Mesothelial cell of epicardium (in vitro differentiated cells): Measurements from ENCODE around the gene PPM1N. TPM values are rescaled to one million over a fixed set of nuclear protein-coding genes. Genes with fewer than 3 reads are reported as not detected.
A peak's percentile ranks its signal among the peaks of the same experiment; 100 is the strongest.

ENCODE experiments used
- DNase-seq, 2 experiments: peaks; one replicate each; pipeline ENCODE4 v3.0.0; 2021; ENCODE audit warnings: low spot score in 2 of 2; ENCODE audit not compliant: unreplicated experiment in 2 of 2
- H3K27ac Mint-ChIP-seq: 2 replicates; pipeline ENCODE4 v1.8.0; 2021; ENCODE audit warnings: mixed read lengths
- H3K27me3 Mint-ChIP-seq: 2 replicates; pipeline ENCODE4 v1.8.0; 2021; ENCODE audit warnings: low read depth, mixed read lengths
- H3K36me3 Mint-ChIP-seq: 2 replicates; pipeline ENCODE4 v1.8.0; 2021; ENCODE audit warnings: mixed read lengths
- H3K4me1 Mint-ChIP-seq: 2 replicates; pipeline ENCODE4 v1.8.0; 2021; ENCODE audit warnings: mixed read lengths
- H3K4me3 Mint-ChIP-seq: 2 replicates; pipeline ENCODE4 v1.8.0; 2021; ENCODE audit warnings: mild to moderate bottlenecking, moderate library complexity, mixed read lengths
- H3K9me3 Mint-ChIP-seq: 2 replicates; pipeline ENCODE4 v1.8.0; 2021; ENCODE audit warnings: mixed read lengths
- total RNA-seq: library from RNA; stranded (reverse); gene quantifications from 3 replicates; pipeline ENCODE4 v1.2.1, GENCODE V29; 2021
- TF ChIP-seq, protein P1 (sequence below): fragments of 200-600 bp; sonication (generic); IDR thresholded peaks from one replicate; pipeline ENCODE4 v1.5.0; 2021; ENCODE audit warnings: antibody characterized with exemption; ENCODE audit not compliant: unreplicated experiment

The PPM1N gene
- total RNA-seq, 1 donor from 2014 or later: 0.60 TPM

- Mint-ChIP-seq H3K4me3 (peak overlapping the region; percentile 88), H3K27ac (peak overlapping the region; percentile 99), H3K4me1 (peaks cover 9% of the 10 kb centered on the region), H3K27me3 (peaks cover 16% of the 10 kb centered on the region), H3K9me3 (no peaks in the 10 kb centered on the region), H3K36me3 (no peaks in the 10 kb centered on the region)
- peak; percentile 70 to 92 for DNase-seq
- TF ChIP-seq, protein P1, sequence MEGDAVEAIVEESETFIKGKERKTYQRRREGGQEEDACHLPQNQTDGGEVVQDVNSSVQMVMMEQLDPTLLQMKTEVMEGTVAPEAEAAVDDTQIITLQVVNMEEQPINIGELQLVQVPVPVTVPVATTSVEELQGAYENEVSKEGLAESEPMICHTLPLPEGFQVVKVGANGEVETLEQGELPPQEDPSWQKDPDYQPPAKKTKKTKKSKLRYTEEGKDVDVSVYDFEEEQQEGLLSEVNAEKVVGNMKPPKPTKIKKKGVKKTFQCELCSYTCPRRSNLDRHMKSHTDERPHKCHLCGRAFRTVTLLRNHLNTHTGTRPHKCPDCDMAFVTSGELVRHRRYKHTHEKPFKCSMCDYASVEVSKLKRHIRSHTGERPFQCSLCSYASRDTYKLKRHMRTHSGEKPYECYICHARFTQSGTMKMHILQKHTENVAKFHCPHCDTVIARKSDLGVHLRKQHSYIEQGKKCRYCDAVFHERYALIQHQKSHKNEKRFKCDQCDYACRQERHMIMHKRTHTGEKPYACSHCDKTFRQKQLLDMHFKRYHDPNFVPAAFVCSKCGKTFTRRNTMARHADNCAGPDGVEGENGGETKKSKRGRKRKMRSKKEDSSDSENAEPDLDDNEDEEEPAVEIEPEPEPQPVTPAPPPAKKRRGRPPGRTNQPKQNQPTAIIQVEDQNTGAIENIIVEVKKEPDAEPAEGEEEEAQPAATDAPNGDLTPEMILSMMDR: peak; percentile 90
These were observed 19.6 kb upstream of the PPM1N start for GRCh38 chr19:45478454-45479238.

DNA sequence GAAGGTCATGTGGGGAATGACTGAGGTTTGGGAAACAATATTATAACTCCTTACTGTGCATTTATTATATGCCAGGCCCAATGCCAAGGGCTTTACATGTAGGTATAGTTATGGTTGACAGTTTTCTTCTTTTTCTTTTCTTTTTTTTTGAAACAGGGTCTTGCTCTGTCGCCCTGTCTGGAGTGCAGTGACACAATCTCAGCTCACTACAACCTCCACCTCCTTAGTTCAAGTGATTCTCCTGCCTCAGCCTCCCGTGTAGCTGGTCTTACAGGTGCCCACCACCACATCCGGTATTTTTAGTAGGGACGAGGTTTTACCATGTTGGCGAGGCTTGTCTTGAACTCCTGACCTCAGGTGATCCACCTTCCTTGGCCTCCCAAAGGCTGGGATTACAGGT is 15.2 kb upstream of the PPM1N start:
- TF ChIP-seq, protein P1: no peak
- no peak overlapping the region for H3K27ac Mint-ChIP-seq
- H3K9me3 Mint-ChIP-seq: no peaks in the 10 kb centered on the region
- H3K4me1 Mint-ChIP-seq: peaks cover 3% of the 10 kb centered on the region
- no peaks in the 10 kb centered on the region for H3K27me3 Mint-ChIP-seq
- DNase-seq: no peak
- H3K4me3 Mint-ChIP-seq: no peak overlapping the region
- H3K36me3 Mint-ChIP-seq: no peaks in the 10 kb centered on the region

- H3K4me1 Mint-ChIP-seq: no peaks in the 10 kb centered on the region
- TF ChIP-seq, protein P1: no peak
- no peaks in the 10 kb centered on the region for H3K36me3 Mint-ChIP-seq
- H3K27ac Mint-ChIP-seq: no peak overlapping the region
- H3K4me3 Mint-ChIP-seq: no peak overlapping the region
- H3K27me3 Mint-ChIP-seq: no peaks in the 10 kb centered on the region
- no peak for DNase-seq
- no peaks in the 10 kb centered on the region for H3K9me3 Mint-ChIP-seq
These were observed 13.8 kb upstream of the PPM1N start for GRCh38 chr19:45484273-45484945.

- TF ChIP-seq, protein P1: peak; percentile 93
- peak overlapping the region; percentile 92 for H3K4me3 Mint-ChIP-seq
- DNase-seq: peak; percentile 94 to 98
- no peaks in the 10 kb centered on the region for H3K36me3 Mint-ChIP-seq
- peak overlapping the region; percentile 91 for H3K27ac Mint-ChIP-seq
- no peaks in the 10 kb centered on the region for H3K4me1 Mint-ChIP-seq
- H3K9me3 Mint-ChIP-seq: no peaks in the 10 kb centered on the region
- no peaks in the 10 kb centered on the region for H3K27me3 Mint-ChIP-seq
These were observed 12.8 kb upstream of the PPM1N start for GRCh38 chr19:45485305-45486077.

DNA sequence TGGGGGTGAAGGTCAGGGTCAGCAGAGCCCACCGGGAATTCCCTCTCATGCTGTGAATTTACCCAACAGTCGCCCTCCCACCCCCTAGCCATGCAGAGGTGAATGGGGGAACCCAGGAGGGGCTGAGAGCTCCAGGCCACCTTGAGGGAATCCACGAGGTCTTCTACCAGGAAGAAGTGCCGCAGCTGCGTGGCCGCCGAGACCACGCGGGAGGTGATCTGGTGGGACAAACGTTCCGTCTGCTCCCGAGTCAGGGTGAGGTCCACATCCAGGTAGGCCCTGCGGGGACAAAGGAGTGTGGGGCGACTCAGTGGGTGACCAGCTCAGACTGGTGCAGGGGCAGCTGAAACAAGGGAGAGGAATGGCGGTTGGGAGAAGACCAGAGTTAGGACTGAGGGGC is 9.5 kb upstream of the PPM1N start:
- Mint-ChIP-seq H3K4me1 (peaks cover 9% of the 10 kb centered on the region), H3K27me3 (no peaks in the 10 kb centered on the region)

More for the DNA sequence above, 9.5 kb upstream of the PPM1N start:
- TF ChIP-seq, protein P1: no peak
- Mint-ChIP-seq H3K36me3 (no peaks in the 10 kb centered on the region), H3K4me3 (no peak overlapping the region), H3K27ac (no peak overlapping the region), H3K9me3 (no peaks in the 10 kb centered on the region)
- no peak for DNase-seq
